Sigmoid colon (tissue), 4 donors: ENCODE data around the gene ZFP36L2.

Experiments
- CTCF ChIP-seq, 4 experiments: fragments of 450-650 bp in 3 of 4; fragments of 200-600 bp in 1 of 4; IDR thresholded peaks; one replicate each; pipeline ENCODE4 v1.5.1; 2016 to 2019; ENCODE audit warnings: antibody characterized with exemption in 4 of 4, mild to moderate bottlenecking in 3 of 4, moderate library complexity in 2 of 4
- POLR2A ChIP-seq, 2 donors: fragments of 450-650 bp; IDR thresholded peaks; one replicate each; pipeline ENCODE4 v1.6.1; 2016; ENCODE audit warnings: antibody characterized with exemption in 2 of 2, mild to moderate bottlenecking in 2 of 2, moderate library complexity in 2 of 2
- POLR2AphosphoS5 ChIP-seq, 4 donors: sonication (generic); formaldehyde crosslinking; IDR thresholded peaks; one replicate each; pipeline ENCODE4 v1.6.1; 2017; ENCODE audit warnings: antibody characterized with exemption in 4 of 4

GRCh38 chr2:43202289-43202688 is 24.1 kb downstream of the ZFP36L2 start:
- TF ChIP-seq CTCF (IDR thresholded peaks at IDR 0.05) (no peak), POLR2AphosphoS5 (IDR thresholded peaks at IDR 0.05) (no peak), POLR2A (IDR thresholded peaks at IDR 0.05) (no peak)
